GM21423 (cell line): Measurements from ENCODE around the gene DAB1.

ENCODE experiments used
- ATAC-seq: cut with Tn5 transposase; IDR thresholded peaks from one replicate; pipeline ENCODE4 v1.9.1; 2021; ENCODE audit warnings: mild to moderate bottlenecking, moderate library complexity; ENCODE audit not compliant: unreplicated experiment

DAB1 gene

GRCh38 chr1:57131257-57131656 lies 292.6 kb downstream of the DAB1 start:
- no peak for ATAC-seq

GRCh38 chr1:57129865-57130264 lies 294.0 kb downstream of the DAB1 start:
- ATAC-seq, result no peak

- no peak for ATAC-seq
Observed at GRCh38 chr1:57127976-57128375, 295.9 kb downstream of the DAB1 start.

- ATAC-seq, result no peak
Observed at GRCh38 chr1:57124768-57125446, 299.0 kb downstream of the DAB1 start.

GRCh38 chr1:57124170-57124569 lies 299.7 kb downstream of the DAB1 start:
- ATAC-seq, result no peak

GRCh38 chr1:57122031-57122430 lies 301.8 kb downstream of the DAB1 start:
- ATAC-seq, result no peak

GRCh38 chr1:57118948-57119603 lies 304.8 kb downstream of the DAB1 start:
- no peak for ATAC-seq

- ATAC-seq, result no peak
Observed at GRCh38 chr1:57117753-57118152, 306.1 kb downstream of the DAB1 start.

- no peak for ATAC-seq
Observed at GRCh38 chr1:57116871-57117270, 307.0 kb downstream of the DAB1 start.

- ATAC-seq, result no peak
Observed at GRCh38 chr1:57115030-57115614, 308.7 kb downstream of the DAB1 start.

GRCh38 chr1:57112148-57112547 lies 311.7 kb downstream of the DAB1 start:
- ATAC-seq, result no peak

GRCh38 chr1:57111175-57111574 lies 312.7 kb downstream of the DAB1 start:
- no peak for ATAC-seq

- ATAC-seq, result no peak
Observed at GRCh38 chr1:57109883-57110282, 314.0 kb downstream of the DAB1 start.

- no peak for ATAC-seq
Observed at GRCh38 chr1:57109247-57109646, 314.6 kb downstream of the DAB1 start.

- no peak for ATAC-seq
Observed at GRCh38 chr1:57106296-57106695, 317.6 kb downstream of the DAB1 start.

- ATAC-seq, result no peak
Observed at GRCh38 chr1:57102561-57103326, 321.1 kb downstream of the DAB1 start.

GRCh38 chr1:57101209-57101608 lies 322.7 kb downstream of the DAB1 start:
- no peak for ATAC-seq

GRCh38 chr1:57094749-57095148 lies 329.1 kb downstream of the DAB1 start:
- ATAC-seq, result no peak

GRCh38 chr1:57093122-57093521 lies 330.7 kb downstream of the DAB1 start:
- ATAC-seq, result no peak

- ATAC-seq, result no peak
Observed at GRCh38 chr1:57091642-57092041, 332.2 kb downstream of the DAB1 start.

- no peak for ATAC-seq
Observed at GRCh38 chr1:57089855-57090254, 334.0 kb downstream of the DAB1 start.

- ATAC-seq, result no peak
Observed at GRCh38 chr1:57089221-57089620, 334.6 kb downstream of the DAB1 start.
